MM.1S (cell line): Measurements from ENCODE around the gene ZC4H2.

Experiments used
- DNase-seq: peaks from one replicate; pipeline ENCODE4 v3.0.0-alpha.2; 2015
- H2AFZ ChIP-seq: fragments of 300-600 bp; sonication (generic); 2 replicates; pipeline ENCODE4 v1.6.0; 2016; ENCODE audit warnings: antibody characterized with exemption, low read length
- H3F3A ChIP-seq: fragments of 300-600 bp; sonication (generic); 2 replicates; pipeline ENCODE4 v1.6.1; 2016; ENCODE audit warnings: mild to moderate bottlenecking, antibody characterized with exemption, low read length, moderate library complexity, mixed read lengths; ENCODE audit not compliant: insufficient read depth
- H3K27ac ChIP-seq: fragments of 300-600 bp; sonication (generic); 2 replicates; pipeline ENCODE4 v1.5.1; 2016; ENCODE audit warnings: mild to moderate bottlenecking, low read length
- H3K27me3 ChIP-seq: fragments of 300-600 bp; sonication (generic); replicated peaks from 2 replicates; pipeline ENCODE4 v1.6.0; 2016; ENCODE audit warnings: low read length; ENCODE audit not compliant: insufficient read depth
- H3K36me3 ChIP-seq: fragments of 300-600 bp; sonication (generic); replicated peaks from 2 replicates; pipeline ENCODE4 v1.6.1; 2016; ENCODE audit warnings: mild to moderate bottlenecking, low read length, mixed read lengths; ENCODE audit not compliant: insufficient read depth
- H3K4me1 ChIP-seq: fragments of 300-600 bp; sonication (generic); 2 replicates; pipeline ENCODE4 v1.6.1; 2016; ENCODE audit warnings: low read length, mixed read lengths
- H3K4me2 ChIP-seq: fragments of 300-600 bp; sonication (generic); 2 replicates; pipeline ENCODE4 v1.6.0; 2016; ENCODE audit warnings: low read depth, low read length
- H3K4me3 ChIP-seq: fragments of 300-600 bp; sonication (generic); 2 replicates; pipeline ENCODE4 v1.5.1; 2016; ENCODE audit warnings: low read length, mixed read lengths
- H3K79me2 ChIP-seq: fragments of 300-600 bp; sonication (generic); 2 replicates; pipeline ENCODE4 v1.6.1; 2016; ENCODE audit warnings: mixed run types, low read length, mixed read lengths
- H3K9ac ChIP-seq: fragments of 300-600 bp; sonication (generic); 2 replicates; pipeline ENCODE4 v1.6.1; 2016; ENCODE audit warnings: low read length, mixed read lengths
- H3K9me2 ChIP-seq: fragments of 300-600 bp; sonication (generic); replicated peaks from 2 replicates; pipeline ENCODE4 v1.6.1; 2016; ENCODE audit warnings: mild to moderate bottlenecking, low read length, mixed read lengths; ENCODE audit not compliant: insufficient read depth
- H3K9me3 ChIP-seq: fragments of 300-600 bp; sonication (generic); replicated peaks from 2 replicates; pipeline ENCODE4 v1.6.1; 2016; ENCODE audit warnings: mild to moderate bottlenecking, low read length, mixed read lengths; ENCODE audit not compliant: insufficient read depth
- H4K20me1 ChIP-seq: fragments of 300-600 bp; sonication (generic); 2 replicates; pipeline ENCODE4 v1.6.1; 2016; ENCODE audit warnings: mild to moderate bottlenecking, low read length, moderate library complexity, mixed read lengths; ENCODE audit not compliant: insufficient read depth
- CTCF ChIP-seq: fragments of 300-600 bp; sonication (generic); IDR thresholded peaks from 2 replicates; pipeline ENCODE4 v1.5.1; 2016; ENCODE audit warnings: antibody characterized with exemption, low read length, mixed read lengths
- EZH2 ChIP-seq: fragments of 300-600 bp; sonication (generic); optimal IDR thresholded peaks from 2 replicates; pipeline ENCODE3; 2017; ENCODE audit warnings: low read depth, mild to moderate bottlenecking, antibody characterized with exemption, low read length, mixed read lengths
- EZH2phosphoT487 ChIP-seq: fragments of 300-600 bp; sonication (generic); IDR thresholded peaks from 2 replicates; pipeline ENCODE4 v1.6.1; 2018; ENCODE audit warnings: antibody characterized with exemption, low read length

The ZC4H2 gene

GRCh38 chrX:64975989-64976672, at the start of gene ZC4H2:
ZC4H2 (minus strand) TSS chrX:64976450; CDS start chrX:64976377, 73 bp downstream.
- peaks cover 12% of the 10 kb centered on the region for H3K79me2 ChIP-seq
- no peaks in the 10 kb centered on the region for H3K36me3 ChIP-seq
- H3K4me3 ChIP-seq = peak within 1 kb of the TSS; percentile 72
- no peak within 1 kb of the TSS; the same call in 1 of the 2 replicates for H3K27ac ChIP-seq
- H4K20me1 ChIP-seq = no peaks in the 10 kb centered on the region
- H3K4me1 ChIP-seq = peaks cover 11% of the 10 kb centered on the region; the same call in 1 of the 2 replicates
- peak within 1 kb of the TSS; percentile 44; the same call in 1 of the 2 replicates for H3K9ac ChIP-seq
- no peaks in the 10 kb centered on the region for H3K27me3 ChIP-seq
- no peaks in the 10 kb centered on the region for H3K9me2 ChIP-seq
- H3K4me2 ChIP-seq = peak within 1 kb of the TSS; percentile 55
- no peaks in the 10 kb centered on the region for H3F3A ChIP-seq
- no peaks in the 10 kb centered on the region for H3K9me3 ChIP-seq
- TF ChIP-seq EZH2 (no peak), CTCF (no peak), EZH2phosphoT487 (no peak)
- peak within 1 kb of the TSS; percentile 66 for H2AFZ ChIP-seq
- DNase-seq = peak; percentile 69

GRCh38 chrX:65017451-65017850, 41.2 kb upstream of the ZC4H2 start:
- Histone ChIP-seq H4K20me1 (no peaks in the 10 kb centered on the region), H2AFZ (no peak overlapping the region), H3K79me2 (no peaks in the 10 kb centered on the region), H3K36me3 (no peaks in the 10 kb centered on the region), H3K9me3 (no peaks in the 10 kb centered on the region), H3K9ac (no peak overlapping the region), H3K27me3 (no peaks in the 10 kb centered on the region), H3K27ac (no peak overlapping the region), H3K4me1 (no peaks in the 10 kb centered on the region), H3F3A (no peaks in the 10 kb centered on the region), H3K9me2 (no peaks in the 10 kb centered on the region), H3K4me3 (no peak overlapping the region), H3K4me2 (no peak overlapping the region)
- DNase-seq = no peak
- TF ChIP-seq CTCF (no peak), EZH2 (no peak), EZH2phosphoT487 (no peak)

GRCh38 chrX:65014230-65014629, 38.0 kb upstream of the ZC4H2 start:
- Histone ChIP-seq H3K4me2 (no peak overlapping the region), H3K36me3 (no peaks in the 10 kb centered on the region), H3K9me2 (no peaks in the 10 kb centered on the region), H2AFZ (no peak overlapping the region), H4K20me1 (no peaks in the 10 kb centered on the region), H3K4me3 (no peak overlapping the region), H3K27me3 (no peaks in the 10 kb centered on the region), H3K9me3 (no peaks in the 10 kb centered on the region), H3K79me2 (no peaks in the 10 kb centered on the region), H3K4me1 (no peaks in the 10 kb centered on the region), H3F3A (no peaks in the 10 kb centered on the region), H3K9ac (no peak overlapping the region), H3K27ac (no peak overlapping the region)
- TF ChIP-seq EZH2phosphoT487 = no peak
- no peak for TF ChIP-seq EZH2
- TF ChIP-seq CTCF = no peak
- no peak for DNase-seq
